Astrocyte (in vitro differentiated cells and primary cell): Measurements from ENCODE around the gene TMEM179.

Experiments
- EZH2 ChIP-seq: IDR thresholded peaks from 2 replicates; pipeline ENCODE4 v1.6.1; 2012; ENCODE audit warnings: mild to moderate bottlenecking, low read length, inconsistent platforms; ENCODE audit not compliant: insufficient read depth
- TF ChIP-seq, protein P1 (sequence below): IDR thresholded peaks from 2 replicates; pipeline ENCODE4 v1.5.1; 2011; ENCODE audit warnings: low read depth, mild to moderate bottlenecking, inconsistent platforms, low read length, moderate library complexity; ENCODE audit not compliant: insufficient read depth

DNA sequence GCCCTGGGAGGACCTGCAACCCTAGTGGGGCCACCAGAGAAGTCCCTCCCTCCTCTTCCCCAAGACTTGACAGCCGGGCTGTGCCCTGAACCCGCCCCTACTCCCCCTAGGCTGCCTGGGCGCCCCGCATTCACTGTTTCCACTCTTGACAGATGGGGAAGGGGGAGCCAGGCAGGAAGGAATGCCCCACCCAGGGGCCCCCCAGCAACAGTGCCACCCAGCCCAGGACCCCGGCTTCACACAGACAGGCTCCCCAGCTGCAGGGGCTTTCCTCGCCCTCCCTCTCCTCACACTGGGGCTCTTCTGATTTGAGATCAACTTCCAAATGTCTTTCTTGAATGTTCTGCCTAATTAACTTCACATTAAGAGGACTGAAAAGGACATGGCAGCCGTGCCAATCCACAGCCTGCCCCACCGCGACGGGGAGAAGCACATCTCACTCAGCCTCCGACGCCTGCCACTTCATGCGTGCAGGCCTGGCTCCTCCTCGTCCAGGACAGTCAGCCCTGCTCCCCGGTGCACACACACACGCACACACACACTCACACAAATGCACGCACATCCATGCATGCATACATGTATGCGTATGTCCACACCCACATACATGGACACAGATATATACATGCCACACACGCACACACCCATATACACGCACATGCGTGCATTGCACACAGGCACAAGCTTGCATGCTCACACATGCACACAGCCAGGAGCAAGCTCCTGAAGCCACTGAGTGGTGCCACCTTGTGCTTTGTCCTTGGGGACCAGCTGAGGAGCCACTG is 44.6 kb downstream of the TMEM179 start:
- TF ChIP-seq, protein P1, sequence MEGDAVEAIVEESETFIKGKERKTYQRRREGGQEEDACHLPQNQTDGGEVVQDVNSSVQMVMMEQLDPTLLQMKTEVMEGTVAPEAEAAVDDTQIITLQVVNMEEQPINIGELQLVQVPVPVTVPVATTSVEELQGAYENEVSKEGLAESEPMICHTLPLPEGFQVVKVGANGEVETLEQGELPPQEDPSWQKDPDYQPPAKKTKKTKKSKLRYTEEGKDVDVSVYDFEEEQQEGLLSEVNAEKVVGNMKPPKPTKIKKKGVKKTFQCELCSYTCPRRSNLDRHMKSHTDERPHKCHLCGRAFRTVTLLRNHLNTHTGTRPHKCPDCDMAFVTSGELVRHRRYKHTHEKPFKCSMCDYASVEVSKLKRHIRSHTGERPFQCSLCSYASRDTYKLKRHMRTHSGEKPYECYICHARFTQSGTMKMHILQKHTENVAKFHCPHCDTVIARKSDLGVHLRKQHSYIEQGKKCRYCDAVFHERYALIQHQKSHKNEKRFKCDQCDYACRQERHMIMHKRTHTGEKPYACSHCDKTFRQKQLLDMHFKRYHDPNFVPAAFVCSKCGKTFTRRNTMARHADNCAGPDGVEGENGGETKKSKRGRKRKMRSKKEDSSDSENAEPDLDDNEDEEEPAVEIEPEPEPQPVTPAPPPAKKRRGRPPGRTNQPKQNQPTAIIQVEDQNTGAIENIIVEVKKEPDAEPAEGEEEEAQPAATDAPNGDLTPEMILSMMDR = no peak
- TF ChIP-seq EZH2 = no peak
